ENCODE measurements around the gene KRT2. TPM values are rescaled to one million over a fixed set of nuclear protein-coding genes. Genes with fewer than 3 reads are reported as not detected.

Gene KRT2
- total RNA-seq, 2 donors from 2014 or later, result not detected

- ATAC-seq (no peak), DNase-seq (no peak)
- Histone ChIP-seq H3K27ac (no peak overlapping the region), H3K36me3 (replicated peaks in 1 of 2; ENCODE audit: insufficient read depth in 1 of 2, low read depth in 2 of 2) (no peaks in the 10 kb centered on the region), H3K4me3 (no peak overlapping the region), H3K27me3 (peaks cover 0 to 7% of the 10 kb centered on the region in 2 donors), H3K4me1 (no peaks in the 10 kb centered on the region), H3K9me3 (no peaks in the 10 kb centered on the region)
- intact Hi-C loops (cut with DNase I), result no loop called here
- 72 to 89% methylated on average over 4 to 9 of the region's 9 CpGs for WGBS, 2 donors
- no peak for TF ChIP-seq POLR2A (IDR thresholded peaks at IDR 0.05)
- no peak for TF ChIP-seq CTCF (IDR thresholded peaks at IDR 0.05)
Measured at GRCh38 chr12:52613384-52614030, 38.5 kb downstream of the KRT2 start.

DNA sequence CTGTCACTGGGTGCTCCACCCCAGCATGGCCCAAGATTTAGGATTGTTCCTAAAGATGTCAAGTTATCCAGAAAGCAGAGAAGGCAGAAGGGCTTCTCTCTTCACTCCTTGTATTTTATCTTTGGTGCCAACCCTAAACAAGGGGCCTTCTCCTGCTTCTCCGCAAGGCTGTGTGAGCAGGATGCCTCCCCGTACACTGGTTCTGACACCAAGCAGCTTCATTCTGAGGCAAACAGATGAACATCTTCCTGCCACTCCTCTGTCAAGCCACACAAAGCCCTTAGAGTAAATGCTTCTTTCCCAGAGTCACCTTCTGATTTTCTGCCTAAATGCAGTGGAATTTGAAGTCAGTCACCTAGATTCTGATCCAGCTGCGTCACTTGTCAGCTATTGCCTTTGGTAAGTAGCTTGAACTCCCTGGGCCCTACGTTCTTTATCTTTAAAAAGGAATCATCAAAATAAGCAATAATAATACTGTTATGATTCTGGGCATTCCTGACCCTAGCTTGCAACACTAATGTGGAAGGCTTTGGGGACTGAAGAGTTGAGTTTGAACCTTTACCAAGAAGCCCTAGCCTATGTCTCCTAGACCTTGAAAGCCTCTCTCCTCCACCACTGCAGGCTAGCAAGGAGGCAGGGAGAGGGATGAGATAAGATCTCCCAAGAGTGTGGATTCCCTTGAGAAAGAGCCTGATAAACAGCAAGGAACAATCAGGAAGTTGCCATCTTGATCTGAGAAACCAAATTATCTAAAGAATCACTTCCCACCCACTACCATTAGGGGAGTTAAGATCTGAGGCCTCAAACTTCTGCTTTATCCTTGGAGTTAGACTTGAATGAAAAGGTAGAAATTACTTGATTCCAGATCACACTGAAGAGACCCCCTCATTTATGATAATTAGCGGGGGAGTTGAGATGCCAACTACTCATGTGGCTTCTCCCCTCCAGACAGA is 39.3 kb downstream of the KRT2 start:
- ATAC-seq (no peak), DNase-seq (no peak)
- Histone ChIP-seq H3K4me1 (no peaks in the 10 kb centered on the region), H3K4me3 (no peak overlapping the region), H3K27ac (no peak overlapping the region), H3K36me3 (replicated peaks in 1 of 2; ENCODE audit: insufficient read depth in 1 of 2, low read depth in 2 of 2) (no peaks in the 10 kb centered on the region), H3K27me3 (peaks cover 0 to 7% of the 10 kb centered on the region in 2 donors), H3K9me3 (no peaks in the 10 kb centered on the region)
- intact Hi-C loops (cut with DNase I), result no loop called here
- WGBS, 2 donors, result 72 to 74% methylated on average over 5 of the region's 5 CpGs
- TF ChIP-seq POLR2A (IDR thresholded peaks at IDR 0.05) (no peak), CTCF (IDR thresholded peaks at IDR 0.05) (no peak)

- H3K4me1 ChIP-seq, result no peaks in the 10 kb centered on the region
- intact Hi-C loops (cut with DNase I), result no loop called here
- 65 to 92% methylated on average over 4 to 6 of the region's 6 CpGs for WGBS, 2 donors
- ATAC-seq, result no peak
- TF ChIP-seq CTCF (IDR thresholded peaks at IDR 0.05), result no peak
- TF ChIP-seq POLR2A (IDR thresholded peaks at IDR 0.05), result no peak
- no peaks in the 10 kb centered on the region for H3K9me3 ChIP-seq
- H3K36me3 ChIP-seq (replicated peaks in 1 of 2; ENCODE audit: insufficient read depth in 1 of 2, low read depth in 2 of 2), result no peaks in the 10 kb centered on the region
- no peak overlapping the region for H3K4me3 ChIP-seq
- H3K27me3 ChIP-seq, result peaks cover 0 to 7% of the 10 kb centered on the region in 2 donors
- H3K27ac ChIP-seq, result no peak overlapping the region
- DNase-seq, result no peak
Measured at GRCh38 chr12:52611080-52611468, 40.9 kb downstream of the KRT2 start.

DNA sequence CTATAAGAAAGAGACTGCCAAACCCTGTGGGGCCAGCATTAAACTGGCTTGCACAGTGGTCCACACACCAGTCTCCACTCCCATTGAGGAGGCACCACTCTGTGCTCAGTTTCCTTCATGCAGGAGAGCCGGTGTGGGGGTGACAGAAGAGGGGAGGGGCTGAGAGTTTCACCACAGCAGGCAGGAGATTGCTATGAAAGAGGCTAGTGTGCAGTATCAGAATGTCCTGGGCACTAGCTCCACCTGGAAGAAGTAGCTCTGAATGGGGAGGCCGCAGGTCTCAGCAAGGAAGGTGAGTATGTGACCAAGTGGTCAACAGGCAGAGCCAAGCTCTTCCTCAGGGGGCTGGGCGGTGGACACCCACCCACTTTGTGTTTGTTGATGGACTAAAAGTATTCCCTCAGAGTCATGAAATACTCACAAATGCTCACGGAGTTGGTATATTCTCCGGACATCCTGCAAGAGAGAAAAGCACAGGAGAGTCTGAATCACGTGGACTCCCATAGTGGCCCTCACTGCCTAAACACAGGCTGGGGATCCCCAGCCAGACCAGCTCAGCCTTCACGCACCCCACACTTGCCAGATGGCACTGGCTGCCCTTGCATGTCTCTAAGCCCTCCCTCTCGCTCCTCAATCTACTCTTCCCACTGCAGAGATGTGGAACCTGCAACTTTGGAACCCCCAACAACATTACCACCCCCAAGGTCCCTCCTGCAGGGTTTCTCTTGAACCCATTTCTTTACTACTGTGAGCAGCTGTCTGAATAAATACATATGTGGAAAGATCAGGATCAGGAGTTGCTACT is 43.0 kb downstream of the KRT2 start:
- no peak overlapping the region for H3K4me3 ChIP-seq
- no peaks in the 10 kb centered on the region for H3K4me1 ChIP-seq
- no peak for ATAC-seq
- TF ChIP-seq POLR2A (IDR thresholded peaks at IDR 0.05), result no peak
- no peak for TF ChIP-seq CTCF (IDR thresholded peaks at IDR 0.05)
- peaks cover 0 to 7% of the 10 kb centered on the region in 2 donors for H3K27me3 ChIP-seq
- WGBS, 2 donors, result 53 to 71% methylated on average over 8 of the region's 8 CpGs
- DNase-seq, result no peak
- no peak overlapping the region for H3K27ac ChIP-seq
- intact Hi-C loops (cut with DNase I), result no loop called here
- H3K36me3 ChIP-seq (replicated peaks in 1 of 2; ENCODE audit: insufficient read depth in 1 of 2, low read depth in 2 of 2), result no peaks in the 10 kb centered on the region
- H3K9me3 ChIP-seq, result no peaks in the 10 kb centered on the region

All from body of pancreas (tissue), 4 donors.